HCT116 (cell line): ENCODE results near the gene FUNDC2. TPM values are rescaled to one million over a fixed set of nuclear protein-coding genes. Genes with fewer than 3 reads are reported as not detected.

Experiments used
- ATAC-seq: fragments of 200-7000 bp; cut with Tn5 transposase; 2 replicates; pipeline ENCODE4 v1.9.1; 2020; ENCODE audit warnings: mild to moderate bottlenecking, moderate library complexity
- BruUV-seq: library from RNA; stranded (reverse); fragments of 400-500 nt; replicated peaks from 2 replicates; lab custom pipeline; 2021; lab: Mats Ljungman, UMichigan
- CTCF ChIA-PET: fragments of 300-600 bp; sonication (Branson Sonifier 250); formaldehyde crosslinking; loops from one replicate; lab custom pipeline; 2021; ENCODE audit warnings: antibody characterized with exemption; lab: Charles Lee
- POLR2A ChIA-PET: fragments of 300-600, 350-600 bp; sonication (Branson Sonifier 250); formaldehyde crosslinking; loops from one replicate; lab custom pipeline; 2021; ENCODE audit warnings: antibody characterized with exemption; lab: Charles Lee
- RAD21 ChIA-PET, 2 experiments: fragments of 300-600 bp; sonication (Branson Sonifier 250); formaldehyde crosslinking; loops; one replicate each; lab custom pipeline; 2023; ENCODE audit warnings: low total read pairs in 2 of 2; ENCODE audit not compliant: uncharacterized antibody in 2 of 2, unreplicated experiment in 2 of 2, low non-redundant PET in 1 of 2; lab: Charles Lee
- DNase-seq: peaks from one replicate; pipeline ENCODE4 v3.0.0-alpha.2; 2010; ENCODE audit warnings: low read depth, low spot score
- H2AFZ ChIP-seq: fragments of 200-600 bp; shearing (Covaris generic), sonication (generic); 2 replicates; pipeline ENCODE4 v1.6.1; 2017; ENCODE audit warnings: low read depth, mixed run types, mixed read lengths, antibody characterized with exemption, low read length; ENCODE audit not compliant: poor library complexity, severe bottlenecking
- H3K27ac ChIP-seq: 2 replicates; pipeline ENCODE4 v1.5.1; 2012; ENCODE audit warnings: low read depth, low read length
- H3K27me3 ChIP-seq: fragments of 200-600 bp; sonication (generic); 2 replicates; pipeline ENCODE4 v1.6.1; 2016; ENCODE audit warnings: mixed run types, low read length, mixed read lengths; ENCODE audit not compliant: insufficient read depth
- H3K36me3 ChIP-seq, 2 experiments: fragments of 200-500 bp in 1 of 2; fragments of 200-600 bp in 1 of 2; sonication (Bioruptor generic) in 1 of 2; sonication (generic) in 1 of 2; 2 replicates each; pipeline versions ENCODE4 v1.5.1 to v1.6.1; 2014 to 2016; ENCODE audit warnings: low read length in 2 of 2, inconsistent platforms in 1 of 2, mixed read lengths in 1 of 2, mixed run types in 1 of 2; ENCODE audit not compliant: insufficient read depth in 2 of 2, control insufficient read depth in 1 of 2
- H3K4me1 ChIP-seq, 2 experiments: fragments of 200-600 bp in 1 of 2; sonication (generic) in 1 of 2; 2 replicates each; pipeline versions ENCODE4 v1.5.1 to v1.6.1; 2012 to 2017; ENCODE audit warnings: low read length in 2 of 2, inconsistent platforms in 1 of 2, mild to moderate bottlenecking in 1 of 2, mixed read lengths in 1 of 2, mixed run types in 1 of 2, moderate library complexity in 1 of 2; ENCODE audit not compliant: insufficient read depth in 2 of 2, control insufficient read depth in 1 of 2
- H3K4me2 ChIP-seq: fragments of 200-600 bp; sonication (generic); 2 replicates; pipeline ENCODE4 v1.6.1; 2017; ENCODE audit warnings: mixed run types, low read length, mixed read lengths
- H3K4me3 ChIP-seq, 2 experiments: fragments of 200-600 bp in 1 of 2; sonication (generic) in 1 of 2; replicated peaks in 1 of 2; 2 replicates each; pipeline ENCODE4 v1.5.1; 2011 to 2016; ENCODE audit warnings: low read length in 2 of 2, control low read depth in 1 of 2, low read depth in 1 of 2, mild to moderate bottlenecking in 1 of 2, mixed read lengths in 1 of 2, mixed run types in 1 of 2
- H3K79me2 ChIP-seq: fragments of 200-600 bp; sonication (generic); 2 replicates; pipeline ENCODE4 v1.6.1; 2017; ENCODE audit warnings: mild to moderate bottlenecking, mixed run types, low read length, moderate library complexity, mixed read lengths; ENCODE audit not compliant: insufficient read depth
- H3K9ac ChIP-seq: fragments of 200-600 bp; sonication (generic); 2 replicates; pipeline ENCODE4 v1.6.1; 2016; ENCODE audit warnings: low read length, mixed read lengths
- H3K9me2 ChIP-seq: fragments of 200-600 bp; sonication (generic), shearing (Covaris generic); 2 replicates; pipeline ENCODE4 v1.6.1; 2017; ENCODE audit warnings: mixed run types, mild to moderate bottlenecking, moderate library complexity; ENCODE audit not compliant: insufficient read depth
- H3K9me3 ChIP-seq, 2 experiments: fragments of 200-500 bp in 1 of 2; fragments of 200-600 bp in 1 of 2; sonication (Bioruptor generic) in 1 of 2; sonication (generic) in 1 of 2; 2 replicates each; pipeline ENCODE4 v1.6.1; 2014 to 2017; ENCODE audit warnings: low read length in 2 of 2, mixed read lengths in 2 of 2, inconsistent platforms in 1 of 2, low read depth in 1 of 2, mild to moderate bottlenecking in 1 of 2, mixed run types in 1 of 2, moderate library complexity in 1 of 2; ENCODE audit not compliant: control insufficient read depth in 1 of 2, insufficient read depth in 1 of 2
- H4K20me1 ChIP-seq: fragments of 200-600 bp; sonication (generic), shearing (Covaris generic); 2 replicates; pipeline ENCODE4 v1.6.1; 2017; ENCODE audit warnings: mixed run types, mild to moderate bottlenecking, moderate library complexity; ENCODE audit not compliant: insufficient read depth
- CBX3 ChIP-seq: IDR thresholded peaks from 2 replicates; pipeline ENCODE4 v1.6.1; 2012; ENCODE audit warnings: low read depth
- EGR1 ChIP-seq: IDR thresholded peaks from 2 replicates; pipeline ENCODE4 v1.6.1; 2012; ENCODE audit warnings: low read depth
- ELF1 ChIP-seq: IDR thresholded peaks from 2 replicates; pipeline ENCODE4 v1.6.1; 2012; ENCODE audit warnings: low read depth, borderline replicate concordance
- EZH2 ChIP-seq: fragments of 200-600 bp; sonication (generic); IDR thresholded peaks from 2 replicates; pipeline ENCODE4 v1.6.1; 2017; ENCODE audit warnings: antibody characterized with exemption, mixed run types
- EZH2phosphoT487 ChIP-seq: fragments of 200-600 bp; IDR thresholded peaks from 2 replicates; pipeline ENCODE4 v1.6.1; 2018; ENCODE audit warnings: antibody characterized with exemption, borderline replicate concordance
- FOSL1 ChIP-seq: IDR thresholded peaks from 2 replicates; pipeline ENCODE4 v1.6.1; 2012; ENCODE audit warnings: low read depth
- JUND ChIP-seq: IDR thresholded peaks from 2 replicates; pipeline ENCODE4 v1.6.1; 2012
- MAX ChIP-seq: IDR thresholded peaks from 2 replicates; pipeline ENCODE4 v1.6.1; 2012
- POLR2AphosphoS5 ChIP-seq: IDR thresholded peaks from 2 replicates; pipeline ENCODE4 v1.6.1; 2011; ENCODE audit warnings: mild to moderate bottlenecking, low read depth, low read length, moderate library complexity
- RAD21 ChIP-seq: IDR thresholded peaks from 2 replicates; pipeline ENCODE4 v1.6.1; 2012; ENCODE audit warnings: low read depth, mild to moderate bottlenecking
- SIN3A ChIP-seq: IDR thresholded peaks from 2 replicates; pipeline ENCODE4 v1.6.1; 2012; ENCODE audit warnings: low read depth
- SP1 ChIP-seq: IDR thresholded peaks from 2 replicates; pipeline ENCODE4 v1.6.1; 2012; ENCODE audit warnings: low read depth
- SRF ChIP-seq: IDR thresholded peaks from 2 replicates; pipeline ENCODE4 v1.6.1; 2012; ENCODE audit warnings: low read depth
- TCF7L2 ChIP-seq: IDR thresholded peaks from 2 replicates; pipeline ENCODE4 v1.7.0; 2011; ENCODE audit warnings: borderline replicate concordance, inconsistent platforms; ENCODE audit not compliant: insufficient read depth, insufficient read length; ENCODE audit errors: extremely low read depth
- YY1 ChIP-seq: IDR thresholded peaks from 2 replicates; pipeline ENCODE4 v1.6.1; 2011; ENCODE audit warnings: low read length, low read depth, moderate library complexity, mild to moderate bottlenecking; ENCODE audit not compliant: insufficient replicate concordance; ENCODE audit errors: extremely low read depth
- intact Hi-C: fragments of 100-400 bp; cut with micrococcal nuclease; formaldehyde crosslinking; loops from 2 replicates; pipeline ENCODE4 v1.10.0; 2022
- total RNA-seq: library from RNA; stranded (reverse); gene quantifications from one replicate; pipeline ENCODE4 v1.2.1, GENCODE V29; 2021; ENCODE audit not compliant: unreplicated experiment
- TF ChIP-seq, protein P1 (sequence below), 3 experiments: fragments of 200-600 bp in 1 of 3; sonication (generic) in 1 of 3; IDR thresholded peaks in 2 of 3; conservative IDR thresholded peaks in 1 of 3; 2 replicates each; pipeline ENCODE4 v1.5.1; 2012 to 2017; ENCODE audit warnings: low read depth in 2 of 3, low read length in 2 of 3, antibody characterized with exemption in 1 of 3, borderline replicate concordance in 1 of 3, control low read depth in 1 of 3, mild to moderate bottlenecking in 1 of 3, mixed read lengths in 1 of 3, mixed run types in 1 of 3, moderate library complexity in 1 of 3; ENCODE audit not compliant: insufficient read depth in 1 of 3
- TF ChIP-seq, protein P2 (sequence below): IDR thresholded peaks from 2 replicates; pipeline ENCODE4 v1.6.1; 2012

The FUNDC2 gene
- total RNA-seq, 1 experiment from 2014 or later, result 32.5 TPM

DNA sequence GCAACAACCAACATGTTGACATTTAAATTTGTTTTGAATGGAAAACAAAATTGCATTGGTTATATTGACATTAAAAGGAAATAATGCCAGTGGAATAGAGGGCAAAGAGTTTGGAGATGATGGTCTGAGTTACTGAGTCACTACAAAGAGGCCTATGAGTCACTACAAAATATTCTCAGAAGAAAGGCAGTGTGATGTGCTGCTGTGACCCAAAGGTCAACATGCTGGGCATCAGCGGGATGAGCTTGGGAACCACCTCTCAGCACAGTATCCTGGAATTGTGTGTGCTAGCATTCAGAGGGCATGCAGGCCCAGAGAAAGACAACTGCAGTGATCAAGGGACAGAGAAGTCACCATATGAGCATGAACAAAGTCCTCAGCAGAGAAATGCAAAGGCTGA, 41.5 kb downstream of the FUNDC2 start:
- peak overlapping the region; percentile 13; the same call in 1 of the 2 replicates for H3K27ac ChIP-seq
- H3K36me3 ChIP-seq, result no peaks in the 10 kb centered on the region; a peak in 1 of 4 replicates
- H3K9me2 ChIP-seq, result no peaks in the 10 kb centered on the region
- no peak overlapping the region for H3K4me3 ChIP-seq
- DNase-seq, result no peak
- RAD21 ChIA-PET, result no interaction called here
- H4K20me1 ChIP-seq, result no peaks in the 10 kb centered on the region
- no peaks in the 10 kb centered on the region for H3K27me3 ChIP-seq
- H3K9ac ChIP-seq, result peak overlapping the region; percentile 18
- CTCF ChIA-PET, result no interaction called here
- BruUV-seq, result no TSS peak
- intact Hi-C loops, result no loop called here
- peaks cover 15 to 36% of the 10 kb centered on the region in 2 experiments for H3K4me1 ChIP-seq
- H3K9me3 ChIP-seq, result no peaks in the 10 kb centered on the region
- POLR2A ChIA-PET, result no interaction called here
- peak overlapping the region; percentile 81 for H3K4me2 ChIP-seq
- no peak overlapping the region for H2AFZ ChIP-seq
- H3K79me2 ChIP-seq, result peaks cover 41% of the 10 kb centered on the region
- TF ChIP-seq TCF7L2 (peak; percentile 20), EZH2 (no peak), SRF (no peak), EGR1 (no peak), ELF1 (no peak), SP1 (0 out of 2 replicates have a peak, but pooled peaks have one; percentile 13), RAD21 (no peak), SIN3A (no peak), JUND (peak; percentile 40; the same call in 1 of the 2 replicates), POLR2AphosphoS5 (no peak), EZH2phosphoT487 (no peak), YY1 (no peak), FOSL1 (peak; percentile 51), MAX (0 out of 2 replicates have a peak, but pooled peaks have one; percentile 29), CBX3 (no peak)
- TF ChIP-seq, protein P1, sequence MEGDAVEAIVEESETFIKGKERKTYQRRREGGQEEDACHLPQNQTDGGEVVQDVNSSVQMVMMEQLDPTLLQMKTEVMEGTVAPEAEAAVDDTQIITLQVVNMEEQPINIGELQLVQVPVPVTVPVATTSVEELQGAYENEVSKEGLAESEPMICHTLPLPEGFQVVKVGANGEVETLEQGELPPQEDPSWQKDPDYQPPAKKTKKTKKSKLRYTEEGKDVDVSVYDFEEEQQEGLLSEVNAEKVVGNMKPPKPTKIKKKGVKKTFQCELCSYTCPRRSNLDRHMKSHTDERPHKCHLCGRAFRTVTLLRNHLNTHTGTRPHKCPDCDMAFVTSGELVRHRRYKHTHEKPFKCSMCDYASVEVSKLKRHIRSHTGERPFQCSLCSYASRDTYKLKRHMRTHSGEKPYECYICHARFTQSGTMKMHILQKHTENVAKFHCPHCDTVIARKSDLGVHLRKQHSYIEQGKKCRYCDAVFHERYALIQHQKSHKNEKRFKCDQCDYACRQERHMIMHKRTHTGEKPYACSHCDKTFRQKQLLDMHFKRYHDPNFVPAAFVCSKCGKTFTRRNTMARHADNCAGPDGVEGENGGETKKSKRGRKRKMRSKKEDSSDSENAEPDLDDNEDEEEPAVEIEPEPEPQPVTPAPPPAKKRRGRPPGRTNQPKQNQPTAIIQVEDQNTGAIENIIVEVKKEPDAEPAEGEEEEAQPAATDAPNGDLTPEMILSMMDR (IDR thresholded peaks at IDR 0.05 in 2 of 3, conservative IDR thresholded peaks at IDR 0.05 in 1 of 3; ENCODE audit: borderline replicate concordance in 1 of 3, insufficient read depth in 1 of 3, low read depth in 2 of 3, low read length in 2 of 3), result no peak
- TF ChIP-seq, protein P2, sequence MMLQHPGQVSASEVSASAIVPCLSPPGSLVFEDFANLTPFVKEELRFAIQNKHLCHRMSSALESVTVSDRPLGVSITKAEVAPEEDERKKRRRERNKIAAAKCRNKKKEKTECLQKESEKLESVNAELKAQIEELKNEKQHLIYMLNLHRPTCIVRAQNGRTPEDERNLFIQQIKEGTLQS, result no peak
- TF ChIP-seq, all 23 proteins: peak for 5
- peak; percentile 24 for ATAC-seq
